IMR-90 (cell line): Measurements from ENCODE around the gene C12orf50.

ENCODE experiments used
- BHLHE40 ChIP-seq: fragments of 150-350 bp; IDR thresholded peaks from 2 replicates; pipeline ENCODE4 v1.6.1; 2016; ENCODE audit warnings: mild to moderate bottlenecking, low read depth, low read length
- CEBPB ChIP-seq: IDR thresholded peaks from 2 replicates; pipeline ENCODE4 v1.6.1; 2012; ENCODE audit warnings: low read depth, low read length, improper control_type of control experiment
- CHD1 ChIP-seq: IDR thresholded peaks from 2 replicates; pipeline ENCODE4 v1.6.1; 2012; ENCODE audit warnings: low read depth, low read length, improper control_type of control experiment
- FOS ChIP-seq: fragments of 150-350 bp; IDR thresholded peaks from 2 replicates; pipeline ENCODE4 v1.6.1; 2016; ENCODE audit warnings: low read depth, low read length
- MAFK ChIP-seq: IDR thresholded peaks from 2 replicates; pipeline ENCODE4 v1.6.1; 2012; ENCODE audit warnings: low read depth, low read length, improper control_type of control experiment
- MXI1 ChIP-seq: IDR thresholded peaks from 2 replicates; pipeline ENCODE4 v1.6.1; 2012; ENCODE audit warnings: low read depth, mild to moderate bottlenecking, low read length, moderate library complexity, borderline replicate concordance
- NFE2L2 ChIP-seq: fragments of 150-350 bp; IDR thresholded peaks from 2 replicates; pipeline ENCODE4 v1.6.1; 2016; ENCODE audit warnings: low read depth, mild to moderate bottlenecking, low read length
- POLR2A ChIP-seq: IDR thresholded peaks from 2 replicates; pipeline ENCODE4 v1.6.1; 2012; ENCODE audit warnings: mild to moderate bottlenecking, low read depth, low read length
- RAD21 ChIP-seq: IDR thresholded peaks from 2 replicates; pipeline ENCODE4 v1.6.1; 2012; ENCODE audit warnings: low read length, improper control_type of control experiment
- RFX5 ChIP-seq: IDR thresholded peaks from 2 replicates; pipeline ENCODE4 v1.8.0; 2012; ENCODE audit warnings: low read depth, mild to moderate bottlenecking, low read length, moderate library complexity
- TF ChIP-seq, protein P1 (sequence below): conservative IDR thresholded peaks from 2 replicates; pipeline ENCODE4 v1.5.1; 2012; ENCODE audit warnings: mild to moderate bottlenecking, low read depth, low read length, improper control_type of control experiment
- TF ChIP-seq, protein P2 (sequence below): fragments of 150-350 bp; IDR thresholded peaks from 2 replicates; pipeline ENCODE4 v1.6.1; 2016; ENCODE audit warnings: low read depth, mild to moderate bottlenecking, low read length, moderate library complexity, borderline replicate concordance

DNA sequence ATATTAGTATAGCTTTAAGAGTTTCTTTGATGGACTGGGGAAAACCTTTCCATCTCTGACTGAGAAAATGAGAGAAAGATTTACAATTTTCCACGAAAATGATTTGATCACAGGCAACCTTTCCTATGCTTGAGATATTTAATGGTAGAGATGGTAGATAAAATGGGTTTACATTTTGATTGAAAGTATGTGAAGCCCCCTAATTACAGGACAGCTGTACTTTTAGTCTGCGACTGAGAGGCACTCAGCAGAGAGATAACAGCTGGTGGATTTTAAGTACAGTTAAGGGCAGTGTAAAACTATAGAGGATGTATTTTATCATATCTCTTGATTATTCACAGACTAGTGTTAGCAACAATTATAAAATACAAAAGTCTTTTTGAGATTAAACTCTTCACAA, 40.7 kb downstream of the C12orf50 start:
- no peak for TF ChIP-seq CEBPB
- TF ChIP-seq RAD21 = no peak
- TF ChIP-seq, protein P1, sequence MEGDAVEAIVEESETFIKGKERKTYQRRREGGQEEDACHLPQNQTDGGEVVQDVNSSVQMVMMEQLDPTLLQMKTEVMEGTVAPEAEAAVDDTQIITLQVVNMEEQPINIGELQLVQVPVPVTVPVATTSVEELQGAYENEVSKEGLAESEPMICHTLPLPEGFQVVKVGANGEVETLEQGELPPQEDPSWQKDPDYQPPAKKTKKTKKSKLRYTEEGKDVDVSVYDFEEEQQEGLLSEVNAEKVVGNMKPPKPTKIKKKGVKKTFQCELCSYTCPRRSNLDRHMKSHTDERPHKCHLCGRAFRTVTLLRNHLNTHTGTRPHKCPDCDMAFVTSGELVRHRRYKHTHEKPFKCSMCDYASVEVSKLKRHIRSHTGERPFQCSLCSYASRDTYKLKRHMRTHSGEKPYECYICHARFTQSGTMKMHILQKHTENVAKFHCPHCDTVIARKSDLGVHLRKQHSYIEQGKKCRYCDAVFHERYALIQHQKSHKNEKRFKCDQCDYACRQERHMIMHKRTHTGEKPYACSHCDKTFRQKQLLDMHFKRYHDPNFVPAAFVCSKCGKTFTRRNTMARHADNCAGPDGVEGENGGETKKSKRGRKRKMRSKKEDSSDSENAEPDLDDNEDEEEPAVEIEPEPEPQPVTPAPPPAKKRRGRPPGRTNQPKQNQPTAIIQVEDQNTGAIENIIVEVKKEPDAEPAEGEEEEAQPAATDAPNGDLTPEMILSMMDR = no peak
- no peak for TF ChIP-seq RFX5
- TF ChIP-seq MXI1 = no peak
- TF ChIP-seq, protein P2, sequence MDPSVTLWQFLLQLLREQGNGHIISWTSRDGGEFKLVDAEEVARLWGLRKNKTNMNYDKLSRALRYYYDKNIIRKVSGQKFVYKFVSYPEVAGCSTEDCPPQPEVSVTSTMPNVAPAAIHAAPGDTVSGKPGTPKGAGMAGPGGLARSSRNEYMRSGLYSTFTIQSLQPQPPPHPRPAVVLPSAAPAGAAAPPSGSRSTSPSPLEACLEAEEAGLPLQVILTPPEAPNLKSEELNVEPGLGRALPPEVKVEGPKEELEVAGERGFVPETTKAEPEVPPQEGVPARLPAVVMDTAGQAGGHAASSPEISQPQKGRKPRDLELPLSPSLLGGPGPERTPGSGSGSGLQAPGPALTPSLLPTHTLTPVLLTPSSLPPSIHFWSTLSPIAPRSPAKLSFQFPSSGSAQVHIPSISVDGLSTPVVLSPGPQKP = no peak
- no peak for TF ChIP-seq FOS
- TF ChIP-seq BHLHE40 = no peak
- TF ChIP-seq POLR2A = no peak
- TF ChIP-seq MAFK = no peak
- no peak for TF ChIP-seq CHD1
- TF ChIP-seq NFE2L2 = no peak
